SJCRH30 (cell line): ENCODE results near the gene SLC6A2. TPM values are rescaled to one million over a fixed set of nuclear protein-coding genes. Genes with fewer than 3 reads are reported as not detected.

Source experiments
- DNase-seq, 2 experiments: peaks; one replicate each; pipeline ENCODE4 v3.0.0-alpha.2; 2015 to 2020
- H3K27ac ChIP-seq: fragments of 250-450 bp; sonication (Bioruptor Pico); 2 replicates; pipeline ENCODE4 v1.5.1; 2020; ENCODE audit warnings: mild to moderate bottlenecking, moderate library complexity
- H3K27me3 ChIP-seq: fragments of 250-450 bp; sonication (Bioruptor Pico); 2 replicates; pipeline ENCODE4 v1.5.1; 2020; ENCODE audit warnings: mild to moderate bottlenecking, moderate library complexity
- H3K36me3 ChIP-seq: fragments of 250-450 bp; sonication (Bioruptor Pico); 2 replicates; pipeline ENCODE4 v1.5.1; 2020; ENCODE audit warnings: mild to moderate bottlenecking, moderate library complexity
- H3K4me1 ChIP-seq: fragments of 250-450 bp; sonication (Bioruptor Pico); 2 replicates; pipeline ENCODE4 v1.5.1; 2020; ENCODE audit warnings: mild to moderate bottlenecking, moderate library complexity
- H3K4me3 ChIP-seq: fragments of 250-450 bp; sonication (Bioruptor Pico); 2 replicates; pipeline ENCODE4 v1.5.1; 2020; ENCODE audit warnings: mild to moderate bottlenecking, moderate library complexity
- H3K9me3 ChIP-seq: fragments of 250-450 bp; sonication (Bioruptor Pico); replicated peaks from 2 replicates; pipeline ENCODE4 v1.5.1; 2020; ENCODE audit warnings: mild to moderate bottlenecking, moderate library complexity
- total RNA-seq: library from RNA; depleted of rRNA; stranded (reverse); fragments of >200 nt; shearing (Covaris generic); gene quantifications from 2 replicates; pipeline ENCODE4 v1.2.3, GENCODE V29; 2014

SLC6A2 gene
- total RNA-seq, 1 experiment from 2014 or later: not detected

DNA sequence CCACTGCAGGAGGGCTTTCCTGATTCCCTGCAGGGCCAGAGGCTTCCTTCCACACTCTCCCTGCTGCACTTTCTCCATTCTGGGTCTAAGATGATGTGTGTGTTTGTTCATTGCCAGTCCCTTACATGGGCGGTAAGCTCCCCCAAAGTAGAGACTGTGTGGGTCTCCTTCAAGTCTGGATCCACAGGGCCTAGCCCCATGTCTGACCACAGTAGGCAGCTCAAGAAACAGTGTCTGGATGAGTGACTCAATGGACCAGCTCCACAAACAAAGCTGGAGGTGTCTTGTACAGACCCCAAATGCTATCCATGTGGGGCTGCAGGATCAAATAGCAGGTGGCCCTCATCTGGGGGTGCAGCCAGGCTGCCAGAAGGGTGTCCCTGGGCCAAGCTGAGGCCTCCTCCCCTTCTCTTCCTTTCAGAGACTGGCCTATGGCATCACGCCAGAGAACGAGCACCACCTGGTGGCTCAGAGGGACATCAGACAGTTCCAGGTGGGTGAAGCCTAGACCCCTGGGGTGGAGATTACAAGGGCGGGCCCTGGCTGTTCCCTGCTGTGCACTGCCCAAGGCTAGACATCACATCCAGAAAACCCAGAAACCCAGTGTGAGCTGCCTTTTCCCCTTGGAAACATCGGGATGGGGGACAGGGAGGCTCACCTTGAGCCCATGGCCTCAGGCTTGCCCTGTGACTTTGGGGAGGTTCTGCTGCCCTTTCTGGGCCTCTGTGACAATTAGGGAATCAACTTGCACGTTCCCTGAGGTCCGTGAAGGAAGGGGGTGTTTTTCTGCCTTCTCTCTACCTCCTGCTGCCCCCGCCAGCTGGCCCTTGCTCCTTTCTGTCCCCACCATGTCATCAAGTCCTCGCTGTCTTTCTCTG is 45.9 kb downstream of the SLC6A2 start:
- peaks cover 15% of the 10 kb centered on the region; the same call in 1 of the 2 replicates for H3K27me3 ChIP-seq
- no peak overlapping the region for H3K27ac ChIP-seq
- H3K4me1 ChIP-seq: no peaks in the 10 kb centered on the region
- no peaks in the 10 kb centered on the region for H3K36me3 ChIP-seq
- peak; percentile 69 to 80 for DNase-seq
- no peaks in the 10 kb centered on the region for H3K9me3 ChIP-seq
- no peak overlapping the region for H3K4me3 ChIP-seq

- peak; percentile 31 to 72 for DNase-seq
- Histone ChIP-seq H3K4me3 (no peak overlapping the region), H3K9me3 (no peaks in the 10 kb centered on the region), H3K27me3 (peaks cover 12% of the 10 kb centered on the region; the same call in 1 of the 2 replicates), H3K36me3 (no peaks in the 10 kb centered on the region), H3K27ac (no peak overlapping the region), H3K4me1 (no peaks in the 10 kb centered on the region)
Measured at GRCh38 chr16:55703003-55704001, 47.5 kb downstream of the SLC6A2 start.

- Histone ChIP-seq H3K27me3 (peaks cover 3% of the 10 kb centered on the region; the same call in 1 of the 2 replicates), H3K4me1 (no peaks in the 10 kb centered on the region), H3K27ac (no peak overlapping the region), H3K4me3 (no peak overlapping the region), H3K9me3 (no peaks in the 10 kb centered on the region), H3K36me3 (no peaks in the 10 kb centered on the region)
- no peak for DNase-seq
Measured at GRCh38 chr16:55706739-55707384, 51.1 kb downstream of the SLC6A2 start.

DNA sequence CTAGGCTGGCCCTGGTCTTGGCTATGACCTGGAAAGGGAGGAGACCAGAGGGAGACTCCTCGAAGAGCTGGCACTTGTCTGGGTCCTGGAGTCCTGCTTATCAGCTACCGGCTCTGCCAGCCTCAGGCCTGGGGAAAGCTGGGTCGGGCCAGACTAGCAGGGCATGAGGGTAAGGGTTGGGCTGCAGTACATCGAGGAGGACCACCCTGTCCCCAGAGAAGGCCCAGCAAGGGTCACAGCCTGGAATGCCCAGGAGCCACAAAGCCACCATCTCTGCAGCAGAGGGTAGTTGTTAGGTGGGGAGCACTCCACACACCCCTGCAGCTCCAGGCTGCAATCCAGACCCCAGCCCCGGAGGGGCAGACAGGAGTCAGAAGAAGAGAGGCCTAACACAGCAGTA is 54.0 kb downstream of the SLC6A2 start:
- Histone ChIP-seq H3K4me3 (no peak overlapping the region), H3K36me3 (no peaks in the 10 kb centered on the region), H3K4me1 (no peaks in the 10 kb centered on the region), H3K9me3 (no peaks in the 10 kb centered on the region), H3K27me3 (peaks cover 2% of the 10 kb centered on the region; the same call in 1 of the 2 replicates), H3K27ac (no peak overlapping the region)
- no peak for DNase-seq

GRCh38 chr16:55710466-55710865 is 54.7 kb downstream of the SLC6A2 start:
- Histone ChIP-seq H3K36me3 (no peaks in the 10 kb centered on the region), H3K4me1 (no peaks in the 10 kb centered on the region), H3K9me3 (no peaks in the 10 kb centered on the region), H3K27ac (no peak overlapping the region), H3K27me3 (peaks cover 2% of the 10 kb centered on the region; the same call in 1 of the 2 replicates), H3K4me3 (no peak overlapping the region)
- DNase-seq: peak; percentile 18 to 52

GRCh38 chr16:55711959-55712876 is 56.4 kb downstream of the SLC6A2 start:
- no peak overlapping the region for H3K27ac ChIP-seq
- peaks cover 2% of the 10 kb centered on the region; the same call in 1 of the 2 replicates for H3K27me3 ChIP-seq
- no peaks in the 10 kb centered on the region for H3K36me3 ChIP-seq
- no peak overlapping the region for H3K4me3 ChIP-seq
- DNase-seq: peak; percentile 68 to 84
- no peaks in the 10 kb centered on the region for H3K9me3 ChIP-seq
- H3K4me1 ChIP-seq: no peaks in the 10 kb centered on the region

DNA sequence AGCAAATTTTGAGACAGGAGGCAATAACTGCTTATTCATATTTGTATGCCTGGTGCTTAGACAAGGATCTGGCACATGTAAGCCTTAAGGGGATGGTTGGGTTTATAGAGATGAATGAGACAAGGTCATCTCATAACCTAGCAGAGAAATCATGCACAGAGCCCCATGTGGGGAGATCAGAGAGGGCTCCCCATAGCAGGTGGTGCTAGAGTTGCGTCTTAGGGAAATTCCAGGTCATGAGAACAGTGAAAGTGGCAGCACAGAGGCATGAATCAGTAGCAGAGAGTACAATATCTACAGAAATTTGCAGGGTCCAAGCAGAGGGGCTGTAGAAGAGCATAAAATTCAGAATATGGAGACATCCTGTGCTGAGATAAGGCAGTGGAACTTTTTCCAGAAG is 57.3 kb downstream of the SLC6A2 start:
- H3K4me1 ChIP-seq: no peaks in the 10 kb centered on the region
- no peaks in the 10 kb centered on the region for H3K36me3 ChIP-seq
- H3K27me3 ChIP-seq: peaks cover 2% of the 10 kb centered on the region; the same call in 1 of the 2 replicates
- no peak overlapping the region for H3K27ac ChIP-seq
- H3K9me3 ChIP-seq: no peaks in the 10 kb centered on the region
- no peak overlapping the region for H3K4me3 ChIP-seq
- no peak for DNase-seq

- Histone ChIP-seq H3K4me3 (no peak overlapping the region), H3K36me3 (no peaks in the 10 kb centered on the region), H3K4me1 (no peaks in the 10 kb centered on the region), H3K27ac (no peak overlapping the region), H3K27me3 (peaks cover 2% of the 10 kb centered on the region; the same call in 1 of the 2 replicates), H3K9me3 (no peaks in the 10 kb centered on the region)
- DNase-seq: no peak
Measured at GRCh38 chr16:55717326-55717725, 61.5 kb downstream of the SLC6A2 start.

DNA sequence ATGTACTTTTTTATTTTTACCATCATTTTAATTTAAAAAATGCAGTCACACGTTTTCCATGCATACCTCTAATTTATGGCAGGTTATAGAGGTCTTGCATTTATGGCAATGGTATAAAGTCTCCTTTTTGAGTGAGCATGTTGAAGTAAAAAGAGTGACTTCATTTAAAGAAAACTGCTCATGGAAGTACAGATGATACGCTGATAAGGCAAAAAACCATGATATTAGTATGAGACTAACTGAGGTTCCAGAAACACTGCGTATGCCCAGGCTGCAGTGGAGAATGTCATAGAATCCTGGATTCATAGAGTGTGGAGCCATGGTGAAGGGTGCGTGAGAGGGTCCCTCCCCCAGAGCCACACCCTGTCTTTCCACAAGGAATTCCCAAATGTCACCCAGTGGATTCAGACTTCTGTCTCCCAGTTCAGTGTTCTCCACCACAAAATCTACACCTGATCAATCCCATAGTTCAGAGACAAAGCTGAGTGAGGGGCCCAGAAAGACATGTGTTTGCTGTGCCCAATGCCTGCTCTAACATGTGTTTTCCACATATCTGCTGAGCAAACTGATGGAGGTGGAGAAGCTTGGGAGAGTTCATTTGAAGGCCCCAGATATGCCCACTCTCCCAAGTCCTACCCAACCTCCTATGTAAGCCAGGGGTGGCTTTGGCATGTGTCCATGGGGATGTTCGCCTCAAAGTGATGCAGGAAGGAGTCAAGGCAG is 69.4 kb downstream of the SLC6A2 start:
- Histone ChIP-seq H3K4me1 (no peaks in the 10 kb centered on the region), H3K27me3 (no peaks in the 10 kb centered on the region), H3K36me3 (no peaks in the 10 kb centered on the region), H3K27ac (no peak overlapping the region), H3K9me3 (no peaks in the 10 kb centered on the region), H3K4me3 (no peak overlapping the region)
- DNase-seq: no peak

GRCh38 chr16:55728797-55729196 is 73.0 kb downstream of the SLC6A2 start:
- Histone ChIP-seq H3K27me3 (0 out of 2 replicates have a peak, but pooled peaks cover 7% of the 10 kb centered on the region), H3K9me3 (no peaks in the 10 kb centered on the region), H3K4me1 (no peaks in the 10 kb centered on the region), H3K36me3 (no peaks in the 10 kb centered on the region), H3K4me3 (no peak overlapping the region), H3K27ac (no peak overlapping the region)
- DNase-seq: no peak

DNA sequence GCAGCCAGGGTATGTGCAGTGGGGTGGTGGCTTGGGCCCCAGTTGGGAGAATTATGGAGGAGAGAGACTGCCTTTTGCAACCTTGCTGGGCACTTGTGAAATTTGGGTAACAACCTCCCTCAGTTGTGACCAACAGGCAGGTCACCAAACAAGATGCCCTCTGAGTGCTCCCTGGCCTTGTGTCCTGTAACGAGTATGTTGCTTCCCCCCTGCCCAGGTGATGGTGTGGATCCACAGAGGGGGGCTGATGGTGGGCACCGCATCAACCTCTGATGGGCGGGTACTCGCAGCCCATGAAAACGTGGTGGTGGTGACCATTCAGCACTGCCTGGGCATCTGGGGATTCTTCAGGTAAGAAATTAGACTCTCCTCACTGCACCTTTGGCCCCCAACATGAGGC is 74.3 kb downstream of the SLC6A2 start:
- Histone ChIP-seq H3K4me3 (no peak overlapping the region), H3K27ac (no peak overlapping the region), H3K4me1 (no peaks in the 10 kb centered on the region), H3K27me3 (peaks cover 8% of the 10 kb centered on the region; the same call in 1 of the 2 replicates), H3K9me3 (no peaks in the 10 kb centered on the region), H3K36me3 (no peaks in the 10 kb centered on the region)
- DNase-seq: no peak

DNA sequence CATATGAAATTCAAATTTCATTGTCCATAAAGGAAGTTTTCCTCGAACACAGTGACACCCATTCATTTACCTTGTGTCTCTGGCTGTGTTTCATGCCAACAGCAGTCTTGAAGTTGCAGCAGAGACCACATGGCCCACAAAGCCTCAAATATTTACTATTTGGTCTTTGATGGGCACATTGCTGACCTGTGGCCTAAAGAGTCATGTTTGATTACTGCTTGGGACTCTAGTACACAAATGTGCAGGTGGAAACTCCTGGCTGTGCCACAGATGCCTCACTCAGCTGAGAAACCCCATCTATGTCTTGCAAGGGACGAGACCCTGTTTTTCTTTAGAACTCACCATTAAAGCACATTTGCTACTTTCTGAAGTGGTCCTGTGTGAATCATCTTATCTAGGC is 76.7 kb downstream of the SLC6A2 start:
- no peaks in the 10 kb centered on the region for H3K36me3 ChIP-seq
- H3K27ac ChIP-seq: no peak overlapping the region
- DNase-seq: no peak
- H3K9me3 ChIP-seq: no peaks in the 10 kb centered on the region
- H3K27me3 ChIP-seq: peaks cover 21% of the 10 kb centered on the region; the same call in 1 of the 2 replicates
- H3K4me3 ChIP-seq: no peak overlapping the region
- no peaks in the 10 kb centered on the region for H3K4me1 ChIP-seq

GRCh38 chr16:55734665-55735064 is 78.9 kb downstream of the SLC6A2 start:
- Histone ChIP-seq H3K27me3 (peaks cover 37% of the 10 kb centered on the region), H3K36me3 (no peaks in the 10 kb centered on the region), H3K9me3 (peaks cover 2% of the 10 kb centered on the region; the same call in 1 of the 2 replicates), H3K27ac (no peak overlapping the region), H3K4me1 (no peaks in the 10 kb centered on the region), H3K4me3 (no peak overlapping the region)
- no peak for DNase-seq
